Astrocyte of the spinal cord (primary cell): ENCODE measurements around the gene CAMK2D.

Experiments used
- DNase-seq: peaks from one replicate; pipeline ENCODE4 v3.0.0; 2011; ENCODE audit warnings: low read depth, low spot score
- H3K4me3 ChIP-seq: 2 replicates; pipeline ENCODE4 v1.5.1; 2011; ENCODE audit warnings: low read depth, mild to moderate bottlenecking, low read length, moderate library complexity
- in situ Hi-C: cut with HindIII; loops from 2 replicates; pipeline ENCODE4 v1.10.0; 2017; ENCODE audit warnings: low sequenced_read_pairs
- TF ChIP-seq, protein P1 (sequence below): IDR thresholded peaks from 2 replicates; pipeline ENCODE4 v1.5.1; 2012; ENCODE audit warnings: low read depth, mild to moderate bottlenecking, low read length, inconsistent platforms

The CAMK2D gene

DNA sequence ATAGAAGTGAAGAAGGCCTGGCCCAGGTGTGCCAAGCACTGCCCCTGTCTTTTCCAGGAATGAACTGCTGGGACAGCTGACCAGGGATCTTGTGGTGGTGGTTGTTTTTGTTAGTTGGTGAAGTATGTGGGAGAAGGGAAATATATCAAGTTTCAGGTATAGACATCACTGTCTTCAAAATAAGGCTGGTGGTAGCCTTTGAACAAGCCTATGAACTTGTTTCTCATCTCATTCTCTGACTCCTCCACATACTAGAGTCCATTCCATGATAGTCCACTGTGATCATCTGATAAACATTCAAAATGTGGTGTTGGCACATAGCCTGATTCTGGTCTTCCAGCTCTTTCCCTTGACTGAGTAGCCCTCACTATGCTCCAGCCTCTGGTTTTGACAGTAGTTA lies 303.7 kb downstream of the CAMK2D start:
- DNase-seq, result no peak
- in situ Hi-C loops, result no loop called here
- TF ChIP-seq, protein P1, sequence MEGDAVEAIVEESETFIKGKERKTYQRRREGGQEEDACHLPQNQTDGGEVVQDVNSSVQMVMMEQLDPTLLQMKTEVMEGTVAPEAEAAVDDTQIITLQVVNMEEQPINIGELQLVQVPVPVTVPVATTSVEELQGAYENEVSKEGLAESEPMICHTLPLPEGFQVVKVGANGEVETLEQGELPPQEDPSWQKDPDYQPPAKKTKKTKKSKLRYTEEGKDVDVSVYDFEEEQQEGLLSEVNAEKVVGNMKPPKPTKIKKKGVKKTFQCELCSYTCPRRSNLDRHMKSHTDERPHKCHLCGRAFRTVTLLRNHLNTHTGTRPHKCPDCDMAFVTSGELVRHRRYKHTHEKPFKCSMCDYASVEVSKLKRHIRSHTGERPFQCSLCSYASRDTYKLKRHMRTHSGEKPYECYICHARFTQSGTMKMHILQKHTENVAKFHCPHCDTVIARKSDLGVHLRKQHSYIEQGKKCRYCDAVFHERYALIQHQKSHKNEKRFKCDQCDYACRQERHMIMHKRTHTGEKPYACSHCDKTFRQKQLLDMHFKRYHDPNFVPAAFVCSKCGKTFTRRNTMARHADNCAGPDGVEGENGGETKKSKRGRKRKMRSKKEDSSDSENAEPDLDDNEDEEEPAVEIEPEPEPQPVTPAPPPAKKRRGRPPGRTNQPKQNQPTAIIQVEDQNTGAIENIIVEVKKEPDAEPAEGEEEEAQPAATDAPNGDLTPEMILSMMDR, result no peak
- H3K4me3 ChIP-seq, result no peak overlapping the region

DNA sequence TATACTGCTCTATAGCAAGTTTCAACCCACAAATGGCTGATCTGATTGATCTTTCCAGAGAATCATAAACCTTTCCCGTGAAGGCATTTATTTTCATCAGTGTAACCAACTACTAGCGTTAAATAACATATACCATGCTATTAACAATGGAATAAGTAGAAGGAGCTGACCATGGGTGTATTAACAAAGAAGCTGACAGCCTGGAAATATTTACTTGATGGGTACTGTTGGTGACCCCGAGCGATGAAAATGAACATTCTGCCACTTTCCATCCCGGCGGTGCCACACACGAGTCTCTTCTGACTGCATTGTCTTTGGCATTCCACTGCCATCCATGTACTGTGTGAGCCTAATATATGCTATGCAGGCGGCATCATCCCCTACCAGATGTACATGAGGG lies 304.4 kb downstream of the CAMK2D start:
- in situ Hi-C loops, result no loop called here
- DNase-seq, result no peak
- no peak overlapping the region for H3K4me3 ChIP-seq
- TF ChIP-seq, protein P1, result no peak

DNA sequence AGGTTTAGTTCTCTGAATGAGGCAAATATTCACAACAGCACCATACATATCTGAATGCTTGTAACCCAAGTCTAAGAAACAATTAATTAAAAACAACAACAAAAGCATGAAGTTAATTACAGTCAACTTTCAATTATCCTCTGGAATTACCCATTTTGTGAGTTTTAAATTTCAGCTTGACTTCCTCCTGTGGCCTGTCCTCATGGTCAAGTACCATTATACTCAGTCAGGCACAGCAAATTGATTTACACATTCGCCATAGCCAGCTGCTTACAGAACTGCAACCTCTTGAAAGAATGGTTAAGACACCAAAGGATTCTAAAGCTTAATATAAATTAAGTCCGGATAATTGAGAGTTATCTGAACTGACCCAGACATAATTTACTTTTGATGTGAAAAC lies 306.5 kb downstream of the CAMK2D start:
- no peak overlapping the region for H3K4me3 ChIP-seq
- DNase-seq, result no peak
- TF ChIP-seq, protein P1, result no peak
- in situ Hi-C loops, result no loop called here

DNA sequence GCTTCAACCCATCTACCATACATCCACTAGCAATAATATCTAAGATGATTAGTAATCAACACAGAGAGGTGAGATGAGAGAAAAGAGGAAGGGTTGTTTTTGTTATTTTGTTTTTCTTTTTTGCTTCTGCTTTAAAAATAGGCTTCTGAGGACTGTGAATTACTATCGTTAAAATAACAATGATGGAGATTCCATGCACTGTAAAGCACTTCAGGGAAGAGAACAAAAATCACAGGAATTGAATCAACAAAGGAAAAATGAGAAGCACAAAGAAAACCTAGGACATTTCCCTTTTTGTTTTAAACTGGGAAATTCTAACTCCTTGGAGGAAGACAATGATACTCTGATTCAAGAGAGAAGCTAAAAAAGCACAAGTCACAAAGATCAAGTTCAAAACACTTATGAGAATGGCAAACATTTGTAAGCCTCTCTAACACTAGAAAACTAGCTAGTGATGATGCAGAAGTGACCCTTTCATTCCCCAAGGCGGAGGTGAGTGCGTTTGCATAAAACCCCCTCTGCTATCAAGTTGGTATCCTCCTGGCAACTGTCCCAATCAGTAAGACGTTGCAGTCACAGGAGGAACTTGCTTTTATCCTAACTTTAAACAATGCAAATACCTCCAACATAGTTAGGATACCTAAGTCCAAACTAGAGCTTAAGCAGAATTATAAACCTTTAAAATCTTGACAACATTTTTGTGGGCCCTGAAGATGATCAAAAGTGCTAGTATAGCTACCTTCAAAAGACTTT lies 308.5 kb downstream of the CAMK2D start:
- no peak overlapping the region for H3K4me3 ChIP-seq
- in situ Hi-C loops, result no loop called here
- TF ChIP-seq, protein P1, result no peak
- DNase-seq, result peak; percentile 84

DNA sequence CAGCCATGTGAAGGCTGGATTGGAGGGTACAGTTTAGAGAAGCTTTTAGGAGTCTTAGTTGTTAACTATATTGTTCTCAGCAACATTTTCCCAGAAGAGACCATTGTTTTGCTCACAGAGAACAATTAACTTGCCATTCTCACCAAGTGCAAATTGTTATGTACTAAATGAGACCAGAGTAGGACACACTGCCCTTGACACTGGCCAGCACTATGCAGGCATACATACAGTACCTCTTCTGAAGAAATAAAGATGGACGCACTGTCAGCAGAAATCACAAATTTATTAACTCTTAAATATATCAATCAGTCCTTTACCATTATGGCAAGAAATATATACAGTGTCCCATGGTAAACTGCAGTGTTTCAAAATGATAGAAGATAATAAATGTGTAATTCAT lies 309.4 kb downstream of the CAMK2D start:
- in situ Hi-C loops, result no loop called here
- TF ChIP-seq, protein P1, result no peak
- no peak for DNase-seq
- H3K4me3 ChIP-seq, result no peak overlapping the region

- no peak for DNase-seq
- in situ Hi-C loops, result no loop called here
- TF ChIP-seq, protein P1, result no peak
These were observed 311.1 kb downstream of the CAMK2D start for GRCh38 chr4:113450295-113451080.

More at GRCh38 chr4:113450295-113451080, 311.1 kb downstream of the CAMK2D start:
- H3K4me3 ChIP-seq, result no peak overlapping the region
